HS-27A (cell line): ENCODE measurements around the gene PRSS21.

ENCODE experiments used
- DNase-seq: peaks from one replicate; pipeline ENCODE4 v3.0.0-alpha.2; 2012; ENCODE audit warnings: low read depth, missing footprints

Gene PRSS21

GRCh38 chr16:2867987-2868789 is 51.2 kb downstream of the PRSS21 start:
- DNase-seq: peak; percentile 75
